Lower lobe of right lung (tissue), 2 donors: ENCODE measurements around the gene PAIP2. TPM values are rescaled to one million over a fixed set of nuclear protein-coding genes. Genes with fewer than 3 reads are reported as not detected.
"Not testable (repeated sequence)": the region's sequence is repeated elsewhere in the genome, so short reads cannot be mapped to it uniquely, and the experiment has no call there.

ENCODE experiments used
- ATAC-seq, 2 donors: fragments of 200-7000 bp; cut with Tn5 transposase; one replicate each; pipeline ENCODE4 v1.9.1; 2020 to 2022; ENCODE audit warnings: mild to moderate bottlenecking in 2 of 2, moderate library complexity in 2 of 2
- DNase-seq: peaks from one replicate; pipeline ENCODE4 v3.0.0-alpha.2; 2020
- H3K27ac ChIP-seq: fragments of 200-600 bp; one replicate; pipeline ENCODE4 v1.8.0; 2022
- H3K27me3 ChIP-seq: fragments of 200-600 bp; one replicate; pipeline ENCODE4 v1.8.0; 2022; ENCODE audit warnings: low read depth
- H3K36me3 ChIP-seq: fragments of 200-600 bp; one replicate; pipeline ENCODE4 v1.8.0; 2022; ENCODE audit warnings: mild to moderate bottlenecking
- H3K4me1 ChIP-seq: fragments of 200-600 bp; one replicate; pipeline ENCODE4 v1.8.0; 2022
- H3K4me3 ChIP-seq: fragments of 200-600 bp; one replicate; pipeline ENCODE4 v1.8.0; 2022; ENCODE audit warnings: mild to moderate bottlenecking
- H3K9me3 ChIP-seq: fragments of 200-600 bp; one replicate; pipeline ENCODE4 v1.8.0; 2022
- CTCF ChIP-seq: fragments of 200-600 bp; IDR thresholded peaks from one replicate; pipeline ENCODE4 v1.8.0; 2022; ENCODE audit warnings: antibody characterized with exemption, mild to moderate bottlenecking
- intact Hi-C: fragments of 100-400 bp; cut with DNase I; formaldehyde crosslinking; loops from one replicate; pipeline ENCODE4 v1.11.0; 2022
- total RNA-seq: library from RNA; stranded (reverse); fragmentation: NEBNext Ultra II Directional; extraction: Animal tissue kit (Norgen Biotek cat#: 25700); gene quantifications from one replicate; pipeline ENCODE4 v1.2.1, GENCODE V29; 2021
- donor health status: DM: no; HTN: yes; CAD: no; lungs with severe emphysema.

PAIP2 gene
- total RNA-seq, 1 donor from 2014 or later = 84.1 TPM

- no peak overlapping the region for H3K4me3 ChIP-seq
- TF ChIP-seq CTCF = no peak
- no peak for DNase-seq
- no peak overlapping the region for H3K27ac ChIP-seq
- intact Hi-C loops = no loop called here
- H3K9me3 ChIP-seq = no peaks in the 10 kb centered on the region
- no peak for ATAC-seq
- H3K4me1 ChIP-seq = peaks cover 91% of the 10 kb centered on the region
- no peaks in the 10 kb centered on the region for H3K27me3 ChIP-seq
- H3K36me3 ChIP-seq = no peaks in the 10 kb centered on the region
These were observed 32.9 kb upstream of the PAIP2 start for GRCh38 chr5:139308797-139309196.

GRCh38 chr5:139310715-139311186 lies 30.9 kb upstream of the PAIP2 start:
- H3K9me3 ChIP-seq, H3K27me3 ChIP-seq, H3K36me3 ChIP-seq, intact Hi-C loops, H3K27ac ChIP-seq, ATAC-seq, DNase-seq, H3K4me3 ChIP-seq: not testable (repeated sequence)
- peaks cover 91% of the 10 kb centered on the region for H3K4me1 ChIP-seq

- Histone ChIP-seq H3K4me3 (no peak overlapping the region), H3K27me3 (no peaks in the 10 kb centered on the region), H3K9me3 (no peaks in the 10 kb centered on the region), H3K36me3 (peaks cover 23% of the 10 kb centered on the region), H3K27ac (no peak overlapping the region), H3K4me1 (peaks cover 84% of the 10 kb centered on the region)
- TF ChIP-seq CTCF = no peak
- intact Hi-C loops = no loop called here
- ATAC-seq (no peak), DNase-seq (no peak)
These were observed 29.6 kb upstream of the PAIP2 start for GRCh38 chr5:139312075-139312474.

GRCh38 chr5:139314276-139314675 lies 27.4 kb upstream of the PAIP2 start:
- TF ChIP-seq CTCF = no peak
- peaks cover 45% of the 10 kb centered on the region for H3K36me3 ChIP-seq
- H3K4me1 ChIP-seq = peaks cover 64% of the 10 kb centered on the region
- DNase-seq (no peak), ATAC-seq (no peak)
- intact Hi-C loops = no loop called here
- H3K27ac ChIP-seq = no peak overlapping the region
- H3K4me3 ChIP-seq = no peak overlapping the region
- H3K27me3 ChIP-seq = no peaks in the 10 kb centered on the region
- no peaks in the 10 kb centered on the region for H3K9me3 ChIP-seq

GRCh38 chr5:139315056-139315615 lies 26.5 kb upstream of the PAIP2 start:
- Histone ChIP-seq H3K4me1 (peaks cover 55% of the 10 kb centered on the region), H3K27me3 (no peaks in the 10 kb centered on the region), H3K27ac (no peak overlapping the region), H3K4me3 (no peak overlapping the region), H3K36me3 (peaks cover 54% of the 10 kb centered on the region), H3K9me3 (no peaks in the 10 kb centered on the region)
- TF ChIP-seq CTCF = no peak
- ATAC-seq (no peak), DNase-seq (no peak)
- intact Hi-C loops = no loop called here

- H3K4me1 ChIP-seq = peaks cover 3% of the 10 kb centered on the region
- DNase-seq (no peak), ATAC-seq (peak in 1 of 2 donors; percentile 32)
- peaks cover 27% of the 10 kb centered on the region for H3K36me3 ChIP-seq
- no peak overlapping the region for H3K4me3 ChIP-seq
- intact Hi-C loops = no loop called here
- no peaks in the 10 kb centered on the region for H3K9me3 ChIP-seq
- H3K27me3 ChIP-seq = no peaks in the 10 kb centered on the region
- TF ChIP-seq CTCF = no peak
- no peak overlapping the region for H3K27ac ChIP-seq
These were observed 5.8 kb upstream of the PAIP2 start for GRCh38 chr5:139335811-139336210.
